Midbrain (tissue), 1 donor: Measurements from ENCODE around the gene CDX1.

ENCODE experiments used
- DNase-seq: peaks from one replicate; lab custom pipeline; 2025; lab: John Stamatoyannopoulos, UW

CDX1 gene

GRCh38 chr5:150146862-150147601, 19.5 kb upstream of the CDX1 start:
- DNase-seq = peak; percentile 43

GRCh38 chr5:150147670-150148069, 18.9 kb upstream of the CDX1 start:
- peak; percentile 48 for DNase-seq

- DNase-seq = peak; percentile 48
These were observed 18.3 kb upstream of the CDX1 start for GRCh38 chr5:150148117-150148927.

- no peak for DNase-seq
These were observed 17.0 kb upstream of the CDX1 start for GRCh38 chr5:150149618-150150017.

- no peak for DNase-seq
These were observed 13.7 kb upstream of the CDX1 start for GRCh38 chr5:150152636-150153462.

GRCh38 chr5:150153483-150153882, 13.1 kb upstream of the CDX1 start:
- no peak for DNase-seq

- no peak for DNase-seq
These were observed 12.5 kb upstream of the CDX1 start for GRCh38 chr5:150153957-150154617.

GRCh38 chr5:150154618-150155128, 11.9 kb upstream of the CDX1 start:
- DNase-seq = no peak

- peak; percentile 83 for DNase-seq
These were observed 11.1 kb upstream of the CDX1 start, which contains the start of gene PDGFRB for GRCh38 chr5:150155258-150156026. TSS of gene PDGFRB (minus strand) at chr5:150155845. CDS start at chr5:150137047, 18,798 bp downstream.

- no peak for DNase-seq
These were observed 10.6 kb upstream of the CDX1 start for GRCh38 chr5:150156027-150156368.

- DNase-seq = no peak
These were observed 10.0 kb upstream of the CDX1 start for GRCh38 chr5:150156540-150156939.

- DNase-seq = no peak
These were observed 9.4 kb upstream of the CDX1 start for GRCh38 chr5:150157168-150157567.

GRCh38 chr5:150158170-150158949, 8.2 kb upstream of the CDX1 start:
- DNase-seq = no peak

GRCh38 chr5:150159031-150159430, 7.5 kb upstream of the CDX1 start:
- no peak for DNase-seq

- DNase-seq = no peak
These were observed 6.8 kb upstream of the CDX1 start for GRCh38 chr5:150159741-150160179.

- no peak for DNase-seq
These were observed 6.0 kb upstream of the CDX1 start for GRCh38 chr5:150160448-150161081.

- peak; percentile 60 for DNase-seq
These were observed 5.1 kb upstream of the CDX1 start for GRCh38 chr5:150161242-150162141.

- DNase-seq = no peak
These were observed 4.5 kb upstream of the CDX1 start for GRCh38 chr5:150162142-150162513.
